ENCODE data around the gene KCNK18. TPM values are rescaled to one million over a fixed set of nuclear protein-coding genes. Genes with fewer than 3 reads are reported as not detected.

KCNK18 gene
- polyA plus RNA-seq, 2 of the 4 experiments (the other 2 are of a cell fraction) = not detected

DNA sequence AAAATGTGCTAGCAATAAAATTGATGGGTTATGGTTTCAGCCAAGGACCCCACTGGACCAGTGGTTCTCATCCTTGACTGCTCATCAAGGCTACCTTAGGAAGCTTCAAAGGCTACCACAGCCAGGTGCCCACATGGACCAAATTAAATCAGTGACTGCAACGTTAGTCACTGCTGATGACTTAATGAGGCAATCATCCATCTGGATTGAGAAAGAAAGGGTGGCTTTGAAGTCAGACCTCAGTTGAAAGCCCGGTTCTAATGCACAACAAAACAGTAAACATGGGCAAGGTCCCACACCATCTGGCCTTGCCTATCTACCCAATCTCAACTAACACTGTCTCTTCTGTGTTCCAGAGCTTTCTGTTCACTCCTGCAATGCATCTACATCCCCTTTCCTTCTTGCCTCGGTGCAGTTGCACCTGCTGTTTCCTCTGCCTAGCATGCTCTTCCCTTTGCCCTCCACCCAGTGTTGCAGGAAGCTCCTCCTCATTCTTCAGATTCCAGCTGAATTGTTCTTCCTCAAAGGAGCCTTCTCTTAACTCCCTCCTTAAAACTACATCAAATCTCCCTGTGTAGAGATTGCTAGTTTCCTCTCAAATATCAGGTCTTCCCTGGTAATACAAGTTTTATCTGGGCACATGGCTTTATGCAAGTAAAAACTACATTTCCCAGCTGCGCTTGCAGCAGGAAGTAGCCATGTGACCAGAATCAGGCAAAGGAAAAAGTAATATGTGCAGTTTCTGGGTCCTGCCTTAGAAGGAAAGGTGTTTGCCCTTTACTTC, 10.3 kb upstream of the KCNK18 start:
- FAIRE-seq (no peak), ATAC-seq (peak in 1 of 2 experiments; percentile 70; a peak in 3 of 6 replicates), DNase-seq (ENCODE audit: low read depth in 1 of 2, low spot score in 1 of 2) (peak in 1 of 2 experiments; percentile 20)
- Histone ChIP-seq H3K4me3 (no peak overlapping the region), H3K9me3 (peaks cover 5% of the 10 kb centered on the region; the same call in 1 of the 3 replicates), H3K27ac (no peak overlapping the region), H3K4me1 (peaks cover 5% of the 10 kb centered on the region; the same call in 1 of the 3 replicates), H3K4me2 (peak overlapping the region; percentile 37)
- POLR2A ChIA-PET = no interaction called here
- TF ChIP-seq RCOR1 (IDR thresholded peaks at IDR 0.05; ENCODE audit: low read depth, low read length) (no peak), CEBPB (IDR thresholded peaks at IDR 0.05) (no peak), NR3C1 (IDR thresholded peaks at IDR 0.05) (no peak), JUNB (IDR thresholded peaks at IDR 0.05) (0 out of 2 replicates have a peak, but pooled peaks have one; percentile 39), CBX2 (IDR thresholded peaks at IDR 0.05; ENCODE audit: borderline replicate concordance, low read depth) (no peak), HOXA7 (CRISPR knock-in tag; IDR thresholded peaks at IDR 0.05) (no peak)
- TF ChIP-seq, protein P1, sequence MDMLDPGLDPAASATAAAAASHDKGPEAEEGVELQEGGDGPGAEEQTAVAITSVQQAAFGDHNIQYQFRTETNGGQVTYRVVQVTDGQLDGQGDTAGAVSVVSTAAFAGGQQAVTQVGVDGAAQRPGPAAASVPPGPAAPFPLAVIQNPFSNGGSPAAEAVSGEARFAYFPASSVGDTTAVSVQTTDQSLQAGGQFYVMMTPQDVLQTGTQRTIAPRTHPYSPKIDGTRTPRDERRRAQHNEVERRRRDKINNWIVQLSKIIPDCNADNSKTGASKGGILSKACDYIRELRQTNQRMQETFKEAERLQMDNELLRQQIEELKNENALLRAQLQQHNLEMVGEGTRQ (IDR thresholded peaks at IDR 0.05) = peak; percentile 70
- TF ChIP-seq, protein P2, sequence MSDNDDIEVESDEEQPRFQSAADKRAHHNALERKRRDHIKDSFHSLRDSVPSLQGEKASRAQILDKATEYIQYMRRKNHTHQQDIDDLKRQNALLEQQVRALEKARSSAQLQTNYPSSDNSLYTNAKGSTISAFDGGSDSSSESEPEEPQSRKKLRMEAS (IDR thresholded peaks at IDR 0.05) = peak; percentile 39
- 36% methylated on average over 4 of the region's 4 CpGs for WGBS (ENCODE audit: missing lambda C conversion rate)
- CTCF ChIA-PET = interaction anchor here (0.8 to 5.3 kb wide), 9 partner anchors 11 to 560 kb away, joined by 3 to 26 read pairs (median 7); partner anchors contain the start of gene KCNK18

DNA sequence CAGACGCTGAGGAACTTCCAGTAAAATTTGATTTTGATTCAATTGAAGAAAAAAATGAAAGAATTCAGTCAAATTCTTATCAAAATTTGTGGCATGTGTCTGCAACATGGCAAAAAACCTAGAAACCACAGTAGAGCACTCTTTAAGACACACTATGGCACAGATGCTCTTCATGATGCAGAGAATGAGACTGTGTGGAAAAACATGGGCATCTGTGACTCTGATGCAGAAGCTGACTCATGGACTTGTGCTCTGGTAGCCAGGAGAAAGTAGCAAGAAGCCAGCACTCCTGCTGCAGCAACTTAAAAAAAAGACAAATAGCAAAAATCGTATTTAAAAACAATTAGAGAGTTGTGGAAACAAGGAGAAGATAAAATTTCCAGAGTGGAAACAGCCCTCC, 8.9 kb upstream of the KCNK18 start:
- Histone ChIP-seq H3K4me3 (no peak overlapping the region), H3K9me3 (peaks cover 5% of the 10 kb centered on the region; the same call in 1 of the 3 replicates), H3K27ac (no peak overlapping the region), H3K4me1 (peaks cover 5% of the 10 kb centered on the region; the same call in 1 of the 3 replicates), H3K4me2 (no peak overlapping the region)
- ATAC-seq (no peak), DNase-seq (ENCODE audit: low read depth in 1 of 2, low spot score in 1 of 2) (no peak), FAIRE-seq (no peak)
- ChIA-PET POLR2A (no interaction called here), CTCF (interaction anchor here (1.3 to 2.2 kb wide), 3 partner anchors 12 to 392 kb away, joined by 5 to 11 read pairs (median 9); no protein-coding TSS in a partner anchor)
- WGBS (ENCODE audit: missing lambda C conversion rate) = 4% methylated on average over 2 of the region's 2 CpGs
- no peak for TF ChIP-seq RCOR1 (IDR thresholded peaks at IDR 0.05; ENCODE audit: low read depth, low read length)
- TF ChIP-seq MAZ (IDR thresholded peaks at IDR 0.05; ENCODE audit: borderline replicate concordance, low read depth, low read length) = no peak
- TF ChIP-seq PHF8 (IDR thresholded peaks at IDR 0.05; ENCODE audit: borderline replicate concordance, low read depth) = no peak
- TF ChIP-seq CHD2 (IDR thresholded peaks at IDR 0.05; ENCODE audit: low read length, partially characterized antibody) = no peak
- TF ChIP-seq, protein P3, sequence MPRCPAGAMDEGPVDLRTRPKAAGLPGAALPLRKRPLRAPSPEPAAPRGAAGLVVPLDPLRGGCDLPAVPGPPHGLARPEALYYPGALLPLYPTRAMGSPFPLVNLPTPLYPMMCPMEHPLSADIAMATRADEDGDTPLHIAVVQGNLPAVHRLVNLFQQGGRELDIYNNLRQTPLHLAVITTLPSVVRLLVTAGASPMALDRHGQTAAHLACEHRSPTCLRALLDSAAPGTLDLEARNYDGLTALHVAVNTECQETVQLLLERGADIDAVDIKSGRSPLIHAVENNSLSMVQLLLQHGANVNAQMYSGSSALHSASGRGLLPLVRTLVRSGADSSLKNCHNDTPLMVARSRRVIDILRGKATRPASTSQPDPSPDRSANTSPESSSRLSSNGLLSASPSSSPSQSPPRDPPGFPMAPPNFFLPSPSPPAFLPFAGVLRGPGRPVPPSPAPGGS (IDR thresholded peaks at IDR 0.05) = no peak
- no peak for TF ChIP-seq RAD21 (conservative IDR thresholded peaks at IDR 0.05 in 1 of 2, IDR thresholded peaks at IDR 0.05 in 1 of 2)
- no peak for TF ChIP-seq EP300 (IDR thresholded peaks at IDR 0.05)
- TF ChIP-seq, protein P1 (IDR thresholded peaks at IDR 0.05) = no peak
- TF ChIP-seq RARB (CRISPR knock-in tag; IDR thresholded peaks at IDR 0.05) = no peak
- no peak for TF ChIP-seq HOXB13 (CRISPR knock-in tag; IDR thresholded peaks at IDR 0.05; ENCODE audit: low read depth)

DNA sequence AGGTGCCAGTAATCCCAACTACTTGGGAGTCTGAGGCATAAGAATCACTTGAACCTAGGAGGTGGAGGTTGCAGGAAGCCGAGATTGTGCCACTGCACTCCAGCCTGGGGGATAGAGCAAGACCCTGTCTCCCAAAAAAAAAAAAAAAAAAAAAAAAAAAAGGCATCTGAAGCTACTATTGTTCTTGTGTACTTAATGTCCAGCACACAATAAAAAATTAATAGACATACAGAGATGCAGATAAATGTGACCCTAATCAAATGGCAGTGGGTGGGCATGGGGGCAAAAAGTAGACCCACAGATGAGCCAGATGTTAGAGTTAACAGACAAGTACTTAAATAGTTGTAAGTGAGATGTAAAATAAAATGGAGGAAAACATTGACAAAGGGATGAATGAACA, 7.7 kb upstream of the KCNK18 start:
- Histone ChIP-seq H3K9me3 (peaks cover 5% of the 10 kb centered on the region; the same call in 1 of the 3 replicates), H3K4me3 (no peak overlapping the region), H3K4me1 (peaks cover 5% of the 10 kb centered on the region; the same call in 1 of the 3 replicates), H3K27ac (no peak overlapping the region), H3K4me2 (no peak overlapping the region)
- DNase-seq (ENCODE audit: low read depth in 1 of 2, low spot score in 1 of 2) (no peak), FAIRE-seq (no peak), ATAC-seq (no peak)
- ChIA-PET POLR2A (no interaction called here), CTCF (interaction anchor here (0.7 to 1.3 kb wide), 2 partner anchors 13 to 27 kb away, joined by 4 to 5 read pairs; no protein-coding TSS in a partner anchor)
- 9% methylated on average over 1 of the region's 1 CpG for WGBS (ENCODE audit: missing lambda C conversion rate)
- TF ChIP-seq RCOR1 (IDR thresholded peaks at IDR 0.05; ENCODE audit: low read depth, low read length) (no peak), TP53 (CRISPR knock-in tag; IDR thresholded peaks at IDR 0.05) (no peak), MYC (IDR thresholded peaks at IDR 0.05; ENCODE audit: borderline replicate concordance, low read length) (no peak), ZFP36 (IDR thresholded peaks at IDR 0.05; ENCODE audit: borderline replicate concordance, partially characterized antibody) (no peak), HOXB13 (CRISPR knock-in tag; IDR thresholded peaks at IDR 0.05; ENCODE audit: low read depth) (no peak), FOSL2 (IDR thresholded peaks at IDR 0.05) (no peak), FOSL2 (CRISPR knock-in tag; IDR thresholded peaks at IDR 0.05) (no peak), JUN (IDR thresholded peaks at IDR 0.05) (no peak), FOXS1 (CRISPR knock-in tag; IDR thresholded peaks at IDR 0.05) (no peak)
- TF ChIP-seq, protein P4, sequence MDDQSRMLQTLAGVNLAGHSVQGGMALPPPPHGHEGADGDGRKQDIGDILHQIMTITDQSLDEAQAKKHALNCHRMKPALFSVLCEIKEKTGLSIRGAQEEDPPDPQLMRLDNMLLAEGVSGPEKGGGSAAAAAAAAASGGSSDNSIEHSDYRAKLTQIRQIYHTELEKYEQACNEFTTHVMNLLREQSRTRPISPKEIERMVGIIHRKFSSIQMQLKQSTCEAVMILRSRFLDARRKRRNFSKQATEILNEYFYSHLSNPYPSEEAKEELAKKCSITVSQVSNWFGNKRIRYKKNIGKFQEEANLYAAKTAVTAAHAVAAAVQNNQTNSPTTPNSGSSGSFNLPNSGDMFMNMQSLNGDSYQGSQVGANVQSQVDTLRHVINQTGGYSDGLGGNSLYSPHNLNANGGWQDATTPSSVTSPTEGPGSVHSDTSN (IDR thresholded peaks at IDR 0.05) = no peak
- TF ChIP-seq, protein P2 (IDR thresholded peaks at IDR 0.05) = no peak

Measured in A549 (cell line).